Measurements from ENCODE around the gene EYA3.

Gene EYA3

DNA sequence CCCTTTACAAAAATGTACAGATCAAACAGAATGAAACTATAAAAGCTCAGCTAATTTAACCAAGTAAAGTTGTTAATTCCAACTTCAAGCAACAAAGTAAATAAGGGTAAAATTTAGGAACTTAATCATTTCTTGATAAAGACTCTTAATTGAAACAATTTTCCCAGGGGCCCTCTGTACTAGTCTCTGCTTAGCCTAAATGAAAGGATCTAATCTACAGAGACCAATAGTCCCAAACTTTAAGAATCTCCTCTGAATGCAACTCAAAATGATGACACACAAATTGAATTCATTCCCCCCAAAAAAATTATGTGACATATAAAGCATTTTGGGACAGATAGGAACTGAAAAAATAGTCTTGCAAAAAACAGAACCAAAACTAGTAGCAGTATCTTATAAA, 16.6 kb downstream of the EYA3 start:
- TF ChIP-seq GATA3 (IDR thresholded peaks at IDR 0.05; ENCODE audit: low read depth, low read length) (no peak), GATA2 (IDR thresholded peaks at IDR 0.05; ENCODE audit: low read depth, low read length) (no peak)

DNA sequence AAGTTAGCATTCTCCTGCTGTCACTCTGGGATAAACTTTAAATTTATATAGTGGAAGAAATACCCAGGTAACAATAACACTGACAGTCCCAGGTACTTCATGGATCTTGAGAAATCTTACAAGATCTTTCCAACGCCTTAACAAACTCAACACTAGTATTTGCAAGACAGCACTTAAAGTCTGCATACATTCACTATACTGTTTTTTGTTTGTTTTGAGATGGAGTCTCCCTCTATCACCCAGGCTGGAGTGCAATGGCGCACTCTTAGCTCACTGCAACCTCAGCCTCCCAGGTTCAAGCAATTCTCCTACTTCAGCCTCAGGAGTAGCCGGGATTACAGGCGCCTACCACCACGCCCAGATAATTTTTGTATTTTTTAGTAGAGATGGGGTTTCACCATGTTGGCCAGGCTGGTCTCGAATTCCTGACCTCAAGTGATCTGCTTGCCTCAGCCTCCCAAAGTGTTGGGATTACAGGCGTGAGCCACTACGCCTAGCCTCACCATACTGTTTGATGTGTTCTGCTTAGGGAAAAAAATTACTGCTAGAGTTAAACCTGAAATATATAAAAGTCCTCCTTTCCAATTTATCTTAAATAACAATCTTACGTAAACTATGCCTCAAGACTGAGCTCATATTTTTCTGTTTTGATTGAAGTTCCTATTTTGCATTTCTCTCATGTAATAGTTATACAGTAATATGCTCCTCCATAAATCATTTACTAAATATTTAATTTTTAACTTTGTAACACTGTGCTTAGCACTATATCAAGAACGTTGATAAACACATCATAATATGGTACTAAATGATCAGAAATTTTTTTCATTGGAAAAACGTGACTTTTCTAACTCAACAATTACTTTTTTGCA, 17.5 kb downstream of the EYA3 start:
- TF ChIP-seq GATA3 (IDR thresholded peaks at IDR 0.05; ENCODE audit: low read depth, low read length) (no peak), GATA2 (IDR thresholded peaks at IDR 0.05; ENCODE audit: low read depth, low read length) (no peak)

DNA sequence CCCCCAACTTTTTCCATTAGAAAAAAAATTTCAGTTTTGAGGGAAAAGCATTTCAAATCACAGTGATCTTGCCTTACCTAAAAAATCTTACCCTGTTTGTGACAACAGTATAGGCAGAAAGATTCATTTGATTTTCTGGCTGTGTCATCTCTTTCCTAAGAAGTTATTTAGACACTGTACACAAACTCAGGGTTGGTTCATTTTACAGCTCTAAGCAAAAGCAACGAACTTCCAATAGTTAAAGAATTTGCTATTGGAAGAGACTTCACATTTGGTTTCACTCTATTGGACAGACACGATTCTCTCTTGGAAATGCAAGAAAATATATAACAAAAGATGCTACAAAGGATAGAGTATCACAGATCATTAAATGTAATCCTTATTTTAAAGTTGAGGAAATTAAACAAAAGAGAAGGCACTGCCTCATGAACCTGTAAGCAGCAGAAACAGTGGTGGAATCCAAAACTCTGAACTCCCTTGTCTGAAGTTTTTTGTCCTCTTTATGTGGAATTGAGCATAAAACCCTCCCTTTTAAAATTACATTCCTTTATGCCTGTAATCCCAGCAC, 20.8 kb downstream of the EYA3 start:
- TF ChIP-seq GATA3 (IDR thresholded peaks at IDR 0.05; ENCODE audit: low read depth, low read length) (no peak), GATA2 (IDR thresholded peaks at IDR 0.05; ENCODE audit: low read depth, low read length) (no peak)

DNA sequence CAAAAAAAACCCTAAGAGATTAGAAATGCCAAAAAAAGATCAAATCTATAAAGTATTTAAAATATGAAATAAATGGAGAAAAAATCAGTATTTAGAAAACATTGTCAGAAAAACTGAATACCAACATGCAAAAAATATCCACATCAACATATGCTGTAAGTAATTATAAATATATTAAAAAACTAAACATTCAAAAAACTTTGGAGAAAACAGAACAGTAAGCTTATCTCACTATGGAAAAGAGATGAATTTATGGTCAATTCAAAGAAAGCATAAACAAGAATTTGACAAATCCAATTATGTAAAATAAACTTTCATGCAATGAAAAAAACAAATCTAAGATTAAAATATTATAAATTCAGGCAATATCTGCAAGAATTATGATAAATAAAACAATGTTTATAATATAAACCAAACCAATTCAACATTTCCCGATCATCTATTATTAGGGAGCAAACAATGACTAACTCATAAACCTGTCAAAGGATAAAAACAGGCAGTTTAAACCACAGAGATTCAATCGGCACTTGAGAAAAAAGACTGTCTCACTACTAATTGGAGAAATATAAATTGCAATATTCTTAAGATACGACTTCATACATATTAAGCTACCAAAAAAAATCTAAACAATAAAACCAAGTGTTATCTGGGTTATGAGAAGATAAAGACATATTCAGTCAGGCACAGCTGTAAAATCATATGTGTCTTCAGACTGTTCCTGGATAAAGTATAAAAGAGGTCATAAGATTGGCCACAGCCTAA, 21.8 kb downstream of the EYA3 start:
- TF ChIP-seq GATA3 (IDR thresholded peaks at IDR 0.05; ENCODE audit: low read depth, low read length) (no peak), GATA2 (IDR thresholded peaks at IDR 0.05; ENCODE audit: low read depth, low read length) (no peak)

DNA sequence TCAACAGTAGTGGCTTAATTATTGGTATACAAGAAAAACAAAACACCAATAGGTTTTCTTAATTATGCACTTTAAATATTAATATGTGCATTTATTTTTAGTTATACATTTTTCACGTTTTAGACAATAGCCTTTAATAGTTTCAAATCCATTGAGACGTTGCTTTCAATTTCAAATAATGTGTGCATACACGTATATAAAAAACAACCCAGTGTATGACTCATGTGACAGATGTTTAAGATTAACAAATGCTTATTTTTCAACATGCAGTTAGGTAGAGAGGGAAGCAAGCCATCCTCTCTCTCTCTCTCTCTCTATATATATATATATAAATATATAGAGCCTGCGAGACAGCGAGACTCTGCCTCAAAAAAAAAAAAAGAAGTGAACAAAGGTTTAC, 24.3 kb downstream of the EYA3 start:
- no peak for TF ChIP-seq GATA2 (IDR thresholded peaks at IDR 0.05; ENCODE audit: low read depth, low read length)
- TF ChIP-seq GATA3 (IDR thresholded peaks at IDR 0.05; ENCODE audit: low read depth, low read length), result no peak

DNA sequence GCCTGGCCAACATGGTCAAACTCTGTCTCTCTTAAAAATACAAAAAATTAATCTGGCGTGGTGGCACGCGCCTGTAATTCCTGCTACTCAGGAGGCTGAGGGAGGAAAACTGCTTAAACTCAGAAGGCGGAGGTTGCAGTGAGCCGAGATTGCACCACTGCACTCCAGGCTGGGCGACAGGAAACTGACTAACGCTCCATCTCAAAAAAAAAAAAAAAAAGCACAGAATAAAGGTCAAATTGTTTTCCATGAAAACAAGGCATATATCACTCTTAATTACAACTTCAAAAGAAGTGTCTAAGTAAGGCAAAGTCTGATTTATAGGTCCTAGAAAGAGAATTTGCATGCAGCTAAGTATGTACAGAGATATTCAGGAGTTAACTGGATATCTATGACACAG, 25.6 kb downstream of the EYA3 start:
- TF ChIP-seq GATA2 (IDR thresholded peaks at IDR 0.05; ENCODE audit: low read depth, low read length) (no peak), GATA3 (IDR thresholded peaks at IDR 0.05; ENCODE audit: low read depth, low read length) (no peak)

DNA sequence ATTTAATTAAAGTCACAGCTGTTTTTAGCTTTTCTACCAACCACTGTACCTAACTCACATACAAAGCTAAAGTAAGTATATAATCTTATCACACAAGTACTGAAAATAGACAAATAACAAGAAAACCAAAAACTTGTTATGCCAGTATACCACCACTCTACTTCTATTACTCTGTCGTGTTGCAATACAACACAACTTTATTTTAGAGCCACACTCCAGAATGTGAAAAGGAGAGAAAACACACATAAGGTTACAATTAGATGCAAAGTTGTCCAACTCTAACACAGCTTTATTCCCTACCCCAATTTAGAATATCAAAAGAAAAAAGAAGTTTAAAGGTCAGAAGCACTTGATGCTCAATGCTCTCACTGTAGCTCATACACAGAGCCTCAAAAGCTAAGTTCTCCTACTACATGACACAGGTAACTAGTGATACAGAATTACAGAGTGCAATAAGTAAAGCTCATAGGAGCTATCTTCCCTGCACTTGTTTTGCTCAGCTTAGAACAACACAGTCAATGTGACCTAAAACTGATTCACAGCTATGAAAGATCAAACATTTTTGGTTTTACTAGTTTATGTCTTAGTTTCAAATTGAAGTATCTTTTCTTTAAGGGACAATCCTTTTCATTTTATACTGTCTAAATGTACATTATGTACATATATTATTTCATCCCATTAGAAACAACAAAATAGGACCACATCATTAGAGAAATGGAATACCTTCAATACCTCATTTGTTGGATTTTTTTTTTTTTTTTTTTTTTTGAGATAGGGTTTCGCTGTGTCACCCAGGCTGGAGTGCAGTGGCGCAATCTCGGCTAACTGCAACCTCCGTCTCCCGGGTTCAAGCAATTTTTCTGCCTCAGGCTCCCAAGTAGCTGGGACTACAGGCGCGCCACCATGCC, 29.2 kb downstream of the EYA3 start:
- no peak for TF ChIP-seq GATA3 (IDR thresholded peaks at IDR 0.05; ENCODE audit: low read depth, low read length)
- TF ChIP-seq GATA2 (IDR thresholded peaks at IDR 0.05; ENCODE audit: low read depth, low read length), result no peak

DNA sequence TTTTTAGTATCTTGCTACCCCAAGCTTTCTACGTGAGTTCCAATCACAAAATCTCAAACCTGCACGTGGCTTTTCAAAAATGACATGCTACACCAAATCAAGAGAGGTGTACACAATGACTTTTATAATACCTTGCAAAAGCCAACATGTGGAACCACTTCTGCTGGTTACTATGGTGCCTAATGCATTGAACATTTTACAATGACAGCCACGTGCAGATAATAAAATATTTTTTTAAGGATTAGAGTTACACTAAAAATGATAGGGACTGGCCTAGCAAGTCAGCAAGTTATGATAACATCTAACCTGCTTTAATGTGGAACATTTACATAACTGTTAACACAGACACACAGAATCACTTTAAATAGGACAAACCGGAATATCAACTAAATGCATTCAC, 30.2 kb downstream of the EYA3 start:
- no peak; the same call in 1 of the 2 replicates for TF ChIP-seq GATA3 (IDR thresholded peaks at IDR 0.05; ENCODE audit: low read depth, low read length)
- TF ChIP-seq GATA2 (IDR thresholded peaks at IDR 0.05; ENCODE audit: low read depth, low read length), result 0 out of 2 replicates have a peak, but pooled peaks have one; percentile 17

DNA sequence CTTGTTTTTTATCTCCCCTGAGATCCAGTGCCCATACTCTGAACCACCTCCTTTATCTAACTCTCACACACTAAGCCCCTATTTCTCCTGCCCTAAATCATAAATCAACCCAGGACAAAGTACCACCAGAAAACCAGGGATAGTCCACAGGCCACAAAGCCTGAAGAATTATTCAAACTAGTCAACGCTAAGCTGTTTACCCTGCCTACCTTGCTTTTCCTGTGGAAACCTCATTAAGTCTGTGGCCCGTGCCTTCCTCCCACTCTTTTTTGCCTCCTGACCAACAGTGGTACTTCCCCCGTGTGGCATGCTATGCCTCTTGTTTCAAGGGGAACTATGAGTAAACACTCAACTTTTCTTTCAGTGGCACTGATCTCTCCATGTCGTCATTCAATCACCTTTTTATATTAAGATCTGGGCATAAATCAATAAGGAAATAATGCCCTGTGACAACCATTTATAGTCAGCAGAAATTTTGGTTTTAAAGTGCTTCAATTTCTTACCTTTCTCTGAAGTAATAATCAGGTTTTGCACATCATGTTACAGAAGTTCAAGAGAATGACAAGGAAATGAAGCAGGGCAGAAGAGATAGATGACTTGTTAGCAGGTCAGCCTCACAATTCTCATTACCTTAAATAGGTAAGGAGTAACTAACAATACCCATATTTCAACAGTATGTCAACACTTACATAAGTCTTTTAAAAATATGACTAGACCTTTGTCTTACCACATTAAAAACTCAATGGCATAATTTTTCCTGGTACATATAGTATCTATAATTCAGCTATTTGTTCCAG, 32.1 kb downstream of the EYA3 start:
- no peak for TF ChIP-seq GATA2 (IDR thresholded peaks at IDR 0.05; ENCODE audit: low read depth, low read length)
- no peak for TF ChIP-seq GATA3 (IDR thresholded peaks at IDR 0.05; ENCODE audit: low read depth, low read length)

DNA sequence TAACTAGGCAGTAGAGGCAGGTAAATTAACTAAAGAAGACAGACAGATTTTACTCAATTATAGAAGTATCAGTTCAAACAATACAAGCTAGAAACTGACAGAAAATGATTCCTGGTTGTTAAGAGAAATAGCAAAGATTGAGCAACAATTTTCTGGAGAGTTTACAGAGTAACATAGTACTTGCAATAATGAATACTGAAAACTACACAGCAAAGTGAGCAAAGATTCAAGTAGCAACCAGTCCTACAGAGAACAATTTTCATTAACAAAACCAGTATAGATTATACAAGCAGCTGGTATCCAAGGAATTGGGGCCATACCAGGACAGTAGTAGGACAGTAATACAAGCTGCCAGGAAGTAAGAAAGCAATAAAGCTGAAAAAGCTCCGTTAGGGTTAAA, 37.6 kb downstream of the EYA3 start:
- TF ChIP-seq GATA3 (IDR thresholded peaks at IDR 0.05; ENCODE audit: low read depth, low read length), result no peak
- TF ChIP-seq GATA2 (IDR thresholded peaks at IDR 0.05; ENCODE audit: low read depth, low read length), result no peak

DNA sequence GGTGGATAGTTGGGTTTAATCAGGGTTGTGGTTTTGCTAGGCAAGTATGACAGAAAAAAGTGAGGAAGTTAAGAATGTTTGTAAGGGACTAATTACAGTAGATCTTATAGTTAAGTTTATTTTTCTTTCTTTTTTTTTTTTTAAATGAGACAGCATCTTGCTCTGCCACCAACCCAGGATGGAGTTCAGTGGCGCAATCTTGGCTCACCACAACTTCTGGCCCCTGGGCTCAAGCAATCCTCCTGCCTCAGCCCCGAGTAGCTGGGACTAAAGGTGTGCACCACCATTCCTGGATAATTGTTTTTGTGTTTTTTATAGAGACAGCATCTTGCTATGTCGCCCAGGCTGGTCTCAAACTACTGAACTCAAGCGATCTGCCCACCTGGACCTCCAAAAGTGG, 41.7 kb downstream of the EYA3 start:
- no peak for TF ChIP-seq GATA2 (IDR thresholded peaks at IDR 0.05; ENCODE audit: low read depth, low read length)
- no peak for TF ChIP-seq GATA3 (IDR thresholded peaks at IDR 0.05; ENCODE audit: low read depth, low read length)

DNA sequence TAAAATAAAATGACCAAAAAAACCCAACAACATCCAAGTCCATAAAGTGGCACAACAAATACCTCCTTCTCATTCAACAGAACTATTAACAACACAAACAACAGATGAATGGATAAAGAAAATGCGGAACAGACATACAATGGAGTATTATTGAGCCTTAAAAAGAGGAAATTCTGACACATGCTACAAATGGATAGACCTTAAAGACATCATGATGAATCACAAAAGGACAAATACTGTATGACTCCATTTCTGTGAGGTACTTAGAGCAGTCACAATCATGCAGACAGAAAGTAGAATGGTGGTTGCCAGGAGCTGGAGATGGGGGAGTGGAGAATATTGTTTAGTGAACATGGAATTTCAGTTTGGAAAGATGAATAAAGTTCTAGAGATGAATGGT, 42.6 kb downstream of the EYA3 start:
- no peak for TF ChIP-seq GATA3 (IDR thresholded peaks at IDR 0.05; ENCODE audit: low read depth, low read length)
- no peak for TF ChIP-seq GATA2 (IDR thresholded peaks at IDR 0.05; ENCODE audit: low read depth, low read length)

DNA sequence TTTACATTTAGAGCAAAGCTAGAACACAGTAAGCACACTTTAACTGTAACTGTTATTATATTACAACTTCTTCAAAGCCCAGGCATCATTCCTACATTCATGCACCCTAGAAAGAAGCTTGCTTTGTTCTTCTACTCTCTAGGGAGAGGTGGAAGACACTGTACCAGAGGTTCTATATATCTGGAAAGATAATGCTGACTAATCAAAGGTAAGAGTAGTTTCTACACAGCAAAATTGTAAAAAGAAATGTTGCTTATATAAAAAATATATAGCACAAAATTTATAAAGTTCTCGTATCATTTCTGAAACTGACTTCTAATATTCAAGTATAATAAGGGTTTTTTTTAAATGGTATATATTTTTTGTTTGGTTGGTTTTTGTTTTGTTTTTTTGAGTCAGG, 44.0 kb downstream of the EYA3 start:
- no peak for TF ChIP-seq GATA3 (IDR thresholded peaks at IDR 0.05; ENCODE audit: low read depth, low read length)
- TF ChIP-seq GATA2 (IDR thresholded peaks at IDR 0.05; ENCODE audit: low read depth, low read length), result no peak
